Common myeloid progenitor, CD34-positive (primary cell): ENCODE data around the gene MYL10.

Experiments used
- CTCF ChIA-PET: fragments of 350-600 bp; sonication (Branson Sonifier 250); formaldehyde crosslinking; loops from one replicate; lab custom pipeline; 2021; ENCODE audit warnings: antibody characterized with exemption; lab: Charles Lee
- POLR2A ChIA-PET: fragments of 350-600 bp; sonication (Branson Sonifier 250); formaldehyde crosslinking; loops from one replicate; lab custom pipeline; 2021; ENCODE audit warnings: antibody characterized with exemption; lab: Charles Lee
- DNase-seq, 3 donors: peaks; one replicate each; pipeline versions ENCODE4 v3.0.0 to v3.0.0-alpha.2; 2013
- H3K27ac ChIP-seq, 2 experiments: 1 replicate in 1 of 2; 2 replicates in 1 of 2; pipeline ENCODE4 v1.7.0; 2013; ENCODE audit warnings: inconsistent platforms in 2 of 2, low read length in 2 of 2, mild to moderate bottlenecking in 2 of 2, low read depth in 1 of 2, moderate library complexity in 1 of 2; ENCODE audit not compliant: severe bottlenecking in 2 of 2, insufficient read depth in 1 of 2, poor library complexity in 1 of 2
- H3K27me3 ChIP-seq, 5 experiments: replicated peaks in 2 of 5; 1 replicate in 3 of 5; 2 replicates in 2 of 5; pipeline versions ENCODE4 v1.6.1 to v1.7.0; 2013; ENCODE audit warnings: low read length in 4 of 5, mild to moderate bottlenecking in 2 of 5, moderate library complexity in 2 of 5, inconsistent platforms in 1 of 5; ENCODE audit not compliant: insufficient read depth in 5 of 5, control insufficient read depth in 4 of 5
- H3K36me3 ChIP-seq, 4 experiments: 1 replicate in 2 of 4; 2 replicates in 2 of 4; pipeline versions ENCODE4 v1.6.1 to v1.7.0; 2013; ENCODE audit warnings: low read length in 3 of 4, control low read depth in 1 of 4, mild to moderate bottlenecking in 1 of 4; ENCODE audit not compliant: control insufficient read depth in 4 of 4, insufficient read depth in 4 of 4
- H3K4me1 ChIP-seq, 4 experiments: 1 replicate in 3 of 4; 2 replicates in 1 of 4; pipeline versions ENCODE4 v1.6.1 to v1.7.1; 2013; ENCODE audit warnings: low read length in 3 of 4, mild to moderate bottlenecking in 3 of 4, control low read depth in 1 of 4, inconsistent platforms in 1 of 4, moderate library complexity in 1 of 4; ENCODE audit not compliant: control insufficient read depth in 4 of 4, insufficient read depth in 4 of 4; ENCODE audit errors: control extremely low read depth in 1 of 4
- H3K4me3 ChIP-seq, 7 experiments: 1 replicate in 4 of 7; 2 replicates in 3 of 7; pipeline versions ENCODE4 v1.5.1 to v1.7.0; 2013; ENCODE audit warnings: mild to moderate bottlenecking in 7 of 7, low read length in 6 of 7, moderate library complexity in 6 of 7, inconsistent platforms in 2 of 7, low read depth in 2 of 7, control low read depth in 1 of 7; ENCODE audit not compliant: insufficient read depth in 4 of 7, control insufficient read depth in 1 of 7; ENCODE audit errors: extremely low read depth in 1 of 7
- H3K9me3 ChIP-seq, 5 experiments: 1 replicate in 4 of 5; 2 replicates in 1 of 5; pipeline versions ENCODE4 v1.6.1 to v1.7.1; 2013; ENCODE audit warnings: low read length in 4 of 5, mild to moderate bottlenecking in 2 of 5, inconsistent platforms in 1 of 5, low read depth in 1 of 5, moderate library complexity in 1 of 5; ENCODE audit not compliant: control insufficient read depth in 4 of 5, insufficient read depth in 2 of 5; ENCODE audit errors: control extremely low read depth in 1 of 5
- WGBS: methylation state at CpG from one replicate; pipeline ENCODE4 v1.1.5; 2013; ENCODE audit not compliant: insufficient coverage; 5-methylcytosine and 5-hydroxymethylcytosine counted together

MYL10 gene

GRCh38 chr7:101667920-101668319, 38.8 kb upstream of the MYL10 start:
- Histone ChIP-seq H3K9me3 (peaks cover 0 to 10% (median 3%) of the 10 kb centered on the region in 5 experiments), H3K4me1 (peaks cover 0 to 4% (median 0%) of the 10 kb centered on the region in 4 experiments), H3K27ac (no peak overlapping the region), H3K4me3 (no peak overlapping the region), H3K27me3 (peaks cover 0 to 2% (median 0%) of the 10 kb centered on the region in 5 experiments), H3K36me3 (no peaks in the 10 kb centered on the region)
- no peak for DNase-seq
- CTCF ChIA-PET: interaction anchor here (0.5 to 2.3 kb wide), 2 partner anchors 18 to 98 kb away, joined by 3 to 6 read pairs; no protein-coding TSS in a partner anchor
- WGBS: 79% methylated on average over 2 of the region's 3 CpGs
- POLR2A ChIA-PET: no interaction called here

GRCh38 chr7:101667399-101667798, 38.3 kb upstream of the MYL10 start:
- 92% methylated on average over 3 of the region's 3 CpGs for WGBS
- peaks cover 0 to 2% (median 0%) of the 10 kb centered on the region in 5 experiments for H3K27me3 ChIP-seq
- no peak overlapping the region for H3K27ac ChIP-seq
- H3K9me3 ChIP-seq: peaks cover 0 to 10% (median 3%) of the 10 kb centered on the region in 5 experiments
- DNase-seq: no peak
- peaks cover 0 to 4% (median 0%) of the 10 kb centered on the region in 4 experiments for H3K4me1 ChIP-seq
- no peaks in the 10 kb centered on the region for H3K36me3 ChIP-seq
- H3K4me3 ChIP-seq: no peak overlapping the region
- CTCF ChIA-PET: interaction anchor here (0.8 to 2.3 kb wide), 2 partner anchors 18 to 64 kb away, joined by 3 to 6 read pairs; no protein-coding TSS in a partner anchor
- POLR2A ChIA-PET: no interaction called here

GRCh38 chr7:101666741-101667140, 37.6 kb upstream of the MYL10 start:
- POLR2A ChIA-PET: no interaction called here
- 100% methylated on average over 1 of the region's 4 CpGs for WGBS
- Histone ChIP-seq H3K4me3 (no peak overlapping the region), H3K27me3 (peaks cover 0 to 2% (median 0%) of the 10 kb centered on the region in 5 experiments), H3K36me3 (no peaks in the 10 kb centered on the region), H3K9me3 (peaks cover 0 to 10% (median 3%) of the 10 kb centered on the region in 5 experiments), H3K27ac (no peak overlapping the region), H3K4me1 (peaks cover 0 to 4% (median 0%) of the 10 kb centered on the region in 4 experiments)
- CTCF ChIA-PET: interaction anchor here (0.8 to 1.4 kb wide), 3 partner anchors 11 to 128 kb away, joined by 3 read pairs; no protein-coding TSS in a partner anchor
- no peak for DNase-seq

- no peak for DNase-seq
- 90% methylated on average over 8 of the region's 8 CpGs for WGBS
- peaks cover 0 to 2% (median 0%) of the 10 kb centered on the region in 5 experiments for H3K27me3 ChIP-seq
- ChIA-PET CTCF (interaction anchor here (1.0 to 1.4 kb wide), 2 partner anchors 11 to 128 kb away, joined by 3 read pairs; no protein-coding TSS in a partner anchor), POLR2A (no interaction called here)
- no peak overlapping the region for H3K4me3 ChIP-seq
- H3K36me3 ChIP-seq: no peaks in the 10 kb centered on the region
- H3K4me1 ChIP-seq: peaks cover 0 to 4% (median 0%) of the 10 kb centered on the region in 4 experiments
- peaks cover 0 to 10% (median 3%) of the 10 kb centered on the region in 5 experiments for H3K9me3 ChIP-seq
- H3K27ac ChIP-seq: no peak overlapping the region
Measured at GRCh38 chr7:101666293-101666692, 37.2 kb upstream of the MYL10 start.

- Histone ChIP-seq H3K27me3 (peaks cover 0 to 2% (median 0%) of the 10 kb centered on the region in 5 experiments), H3K4me1 (peaks cover 0 to 4% (median 0%) of the 10 kb centered on the region in 4 experiments), H3K9me3 (peaks cover 0 to 10% (median 3%) of the 10 kb centered on the region in 5 experiments), H3K27ac (no peak overlapping the region), H3K36me3 (no peaks in the 10 kb centered on the region), H3K4me3 (no peak overlapping the region)
- ChIA-PET CTCF (no interaction called here), POLR2A (no interaction called here)
- WGBS: 86% methylated on average over 5 of the region's 10 CpGs
- DNase-seq: no peak
Measured at GRCh38 chr7:101664893-101665471, 35.9 kb upstream of the MYL10 start.

- Histone ChIP-seq H3K4me3 (no peak overlapping the region), H3K36me3 (no peaks in the 10 kb centered on the region), H3K9me3 (peaks cover 0 to 10% (median 3%) of the 10 kb centered on the region in 5 experiments), H3K4me1 (peaks cover 0 to 4% (median 0%) of the 10 kb centered on the region in 4 experiments), H3K27me3 (peaks cover 0 to 2% (median 0%) of the 10 kb centered on the region in 5 experiments), H3K27ac (no peak overlapping the region)
- CTCF ChIA-PET: no interaction called here
- 91% methylated on average over 7 of the region's 9 CpGs for WGBS
- POLR2A ChIA-PET: no interaction called here
- DNase-seq: no peak
Measured at GRCh38 chr7:101664436-101664835, 35.3 kb upstream of the MYL10 start.

- 90% methylated on average over 2 of the region's 6 CpGs for WGBS
Measured at GRCh38 chr7:101663747-101664146, 34.7 kb upstream of the MYL10 start.

More at GRCh38 chr7:101663747-101664146, 34.7 kb upstream of the MYL10 start:
- Histone ChIP-seq H3K4me3 (no peak overlapping the region), H3K9me3 (peaks cover 0 to 10% (median 3%) of the 10 kb centered on the region in 5 experiments), H3K36me3 (no peaks in the 10 kb centered on the region), H3K4me1 (peaks cover 0 to 4% (median 0%) of the 10 kb centered on the region in 4 experiments), H3K27ac (no peak overlapping the region), H3K27me3 (peaks cover 0 to 2% (median 0%) of the 10 kb centered on the region in 5 experiments)
- no peak for DNase-seq
- POLR2A ChIA-PET: no interaction called here
- CTCF ChIA-PET: no interaction called here
